ENCODE measurements around the gene CALML4.
"Not testable (repeated sequence)": the region's sequence is repeated elsewhere in the genome, so short reads cannot be mapped to it uniquely, and the experiment has no call there.

The CALML4 gene

DNA sequence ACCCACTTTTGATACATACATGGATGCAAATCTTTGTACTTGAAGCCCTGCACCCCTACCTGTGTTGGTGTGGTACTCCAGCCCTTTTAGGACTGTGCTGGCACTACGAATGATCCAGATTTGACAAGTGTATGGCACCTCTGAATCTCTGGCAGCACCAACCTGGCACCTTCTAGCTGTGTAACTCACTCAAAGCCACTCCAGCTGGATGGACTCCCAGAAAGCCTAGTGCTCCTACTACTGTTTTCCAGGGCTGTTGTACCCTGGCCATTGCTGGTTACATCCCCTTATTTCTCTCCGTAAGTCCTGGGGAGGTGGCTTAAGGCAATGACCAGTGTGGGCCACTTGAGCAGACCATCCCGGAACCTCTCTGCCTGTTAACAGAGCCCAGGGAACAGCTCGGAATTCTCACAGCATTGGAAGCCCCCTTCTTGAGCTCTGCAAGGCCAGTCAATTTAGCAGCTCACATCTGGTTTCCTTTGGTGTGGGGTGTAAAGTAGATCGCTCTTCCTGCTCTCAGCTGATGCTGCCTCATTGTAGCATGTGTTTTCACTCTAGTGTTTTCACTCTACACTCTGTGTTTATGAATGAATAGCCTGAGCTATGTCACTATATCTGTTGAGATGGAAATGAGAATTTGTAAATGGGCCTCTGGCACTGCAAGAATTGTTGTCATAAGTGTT is 12.2 kb downstream of the CALML4 start:
- peak in 10 of 56 donors; percentile 24 to 59 (median 34) for DNase-seq

DNA sequence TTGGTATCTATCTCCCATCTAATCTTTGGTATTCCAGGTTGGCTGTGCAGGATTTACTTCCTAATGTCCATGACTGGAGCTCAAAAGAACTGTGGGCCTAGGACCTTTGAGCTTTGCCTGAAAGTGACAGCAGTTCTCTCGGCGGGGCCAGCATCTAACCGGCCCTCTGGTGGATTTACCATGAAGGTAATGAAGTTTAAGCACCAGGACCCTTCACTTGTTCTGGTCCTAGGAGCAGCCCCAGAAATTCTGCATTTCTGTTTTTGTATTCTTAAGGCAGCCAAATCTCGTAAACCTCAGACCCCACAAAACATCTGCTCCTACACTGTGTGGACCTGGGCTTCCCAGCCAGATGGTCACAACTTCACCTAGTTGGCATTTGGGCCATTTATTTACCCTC is 13.0 kb downstream of the CALML4 start:
- DNase-seq = no peak

DNA sequence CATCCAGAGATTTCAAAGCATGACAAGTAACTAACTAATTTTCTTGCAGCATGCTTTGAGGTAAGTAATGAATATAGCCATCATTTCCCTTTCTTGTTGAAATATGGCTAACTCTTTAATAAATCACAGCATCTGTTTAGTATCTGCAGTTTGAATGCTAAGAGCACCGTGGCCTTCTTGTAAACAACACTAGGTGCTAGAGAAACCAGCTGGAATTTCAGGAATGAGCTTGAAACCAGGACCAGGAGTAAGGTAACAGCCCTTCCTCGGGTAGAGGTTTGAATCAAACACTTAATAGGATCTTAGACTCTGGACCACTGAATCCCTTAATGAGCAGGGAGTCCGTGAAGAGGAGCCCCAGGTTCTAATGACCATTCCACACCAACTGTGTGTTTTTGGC is 13.6 kb downstream of the CALML4 start:
- no peak for DNase-seq

DNA sequence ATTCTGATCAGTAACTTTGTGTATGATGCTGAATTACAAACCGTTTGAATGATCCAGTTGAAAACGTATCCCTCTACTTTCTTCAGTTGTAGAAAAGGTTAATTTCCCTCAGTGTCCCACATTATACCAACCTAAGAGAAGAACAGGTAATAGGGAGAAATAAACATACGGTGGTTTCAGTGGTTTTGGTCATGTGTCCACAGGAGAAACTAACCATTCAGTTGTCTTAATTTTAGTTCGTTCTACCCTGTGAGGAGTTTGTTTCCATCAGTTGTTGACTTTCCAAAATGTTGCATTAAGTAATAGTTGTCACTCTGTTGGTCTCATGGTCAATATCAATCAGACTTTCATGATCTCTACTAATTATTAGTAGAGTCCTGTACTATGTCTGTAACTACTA is 15.1 kb downstream of the CALML4 start:
- no peak for DNase-seq

DNA sequence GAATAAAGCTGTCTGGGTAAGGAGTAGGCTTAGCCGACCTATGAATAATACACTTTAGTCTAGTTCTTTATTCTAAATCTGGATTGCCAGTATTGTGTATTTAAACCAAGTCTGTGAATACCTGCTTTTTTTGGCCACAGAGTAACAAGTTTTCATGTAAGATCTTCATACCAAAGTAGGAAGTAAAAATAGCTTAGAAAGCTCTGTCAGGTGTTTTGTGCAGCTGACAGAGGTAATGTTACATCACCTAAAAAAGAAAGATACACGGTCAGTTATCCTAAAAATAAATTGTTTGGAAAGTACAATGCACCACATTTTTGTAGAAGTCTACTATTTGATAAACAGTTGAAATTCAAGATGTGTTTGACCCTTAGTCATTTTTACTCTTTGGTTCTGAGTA is 16.5 kb downstream of the CALML4 start:
- DNase-seq = no peak

DNA sequence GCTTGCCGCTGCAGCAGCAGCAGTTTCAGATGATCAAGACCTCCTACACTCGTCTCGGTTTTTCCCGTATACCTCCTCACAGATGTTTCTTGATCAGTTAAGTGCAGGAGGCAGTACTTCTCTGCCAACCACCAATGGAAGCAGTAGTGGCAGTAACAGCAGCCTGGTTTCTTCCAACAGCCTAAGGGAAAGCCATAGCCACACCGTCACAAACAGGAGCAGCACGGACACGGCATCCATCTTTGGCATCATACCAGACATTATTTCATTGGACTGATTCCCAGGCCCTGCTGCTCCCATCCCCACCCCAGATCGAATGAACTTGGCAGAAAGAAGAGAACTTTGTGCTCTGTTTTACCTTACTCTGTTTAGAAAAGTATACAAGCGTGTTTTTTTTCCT is 17.6 kb downstream of the CALML4 start:
- peak in 21 of 56 donors; percentile 18 to 73 (median 42) for DNase-seq

DNA sequence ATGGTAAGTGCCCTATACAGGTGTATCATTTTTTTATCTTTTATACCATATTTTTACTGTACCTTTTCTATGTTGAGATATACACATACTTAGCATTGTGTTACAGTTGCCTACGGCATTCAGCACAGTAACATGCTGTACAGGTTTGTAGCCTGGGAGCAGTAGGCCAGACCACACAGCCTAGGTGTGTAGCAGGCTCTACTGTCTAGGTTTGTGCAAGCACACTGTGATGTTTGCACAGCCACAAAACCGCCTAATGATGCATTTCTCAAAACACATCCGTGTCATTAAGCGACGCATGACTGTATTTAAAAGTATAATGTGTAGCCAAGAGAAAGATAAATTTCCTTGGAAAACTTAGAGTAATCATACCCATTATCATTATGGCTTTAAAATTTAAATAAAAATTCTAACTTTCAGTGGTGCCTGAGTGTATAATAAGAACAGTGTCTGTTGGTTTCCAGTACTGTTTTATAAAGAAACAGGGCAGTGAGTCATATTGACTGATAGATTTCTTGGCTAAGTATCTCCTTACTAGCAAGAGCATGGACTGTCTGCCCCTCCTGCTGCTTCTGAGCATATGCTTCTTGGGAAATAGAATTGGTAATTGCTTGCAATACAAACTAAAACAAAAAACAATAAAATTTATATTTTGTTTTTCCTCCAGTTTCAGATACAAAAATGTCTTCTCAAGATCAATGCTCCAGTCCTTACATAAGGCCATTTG is 18.3 kb downstream of the CALML4 start:
- DNase-seq = no peak

DNA sequence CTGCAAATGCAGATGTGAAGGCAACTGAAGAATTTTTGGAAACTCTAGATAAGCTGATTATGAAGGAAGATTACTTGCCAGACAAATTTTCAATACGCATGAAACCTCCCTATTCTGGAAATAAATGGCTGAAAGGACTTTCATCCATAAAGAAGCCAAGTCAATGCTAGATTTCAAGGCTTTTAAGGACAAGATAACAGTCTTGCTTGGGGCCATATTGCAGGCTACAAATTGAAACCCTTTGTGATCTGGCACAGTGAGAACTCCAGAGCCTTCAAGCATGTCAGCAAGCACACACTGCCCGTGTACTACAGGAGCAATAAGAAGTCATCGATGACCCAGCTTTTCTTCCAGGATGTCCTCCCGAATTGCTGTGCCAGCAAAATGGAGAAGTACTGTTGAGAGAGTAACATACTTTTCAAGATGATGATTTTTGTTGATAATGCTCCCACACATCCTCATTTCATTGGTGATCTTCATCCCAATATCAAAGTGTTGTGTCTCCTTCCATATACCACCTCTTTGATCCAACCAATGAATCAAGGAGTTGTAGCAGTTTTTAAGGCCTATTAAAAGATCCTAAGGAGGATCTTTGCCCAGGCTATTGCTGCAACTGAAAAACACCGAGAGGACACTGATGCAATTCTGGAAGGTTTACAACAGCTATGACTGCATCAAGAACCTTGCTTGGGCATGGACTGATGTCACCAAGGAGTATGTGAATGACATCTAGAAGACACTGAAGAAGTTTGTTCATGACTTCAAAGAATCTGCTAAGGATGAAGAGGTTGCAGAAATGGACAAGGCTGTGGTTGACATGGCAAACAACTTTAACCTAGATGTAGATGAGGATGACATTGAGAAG is 20.3 kb downstream of the CALML4 start:
- DNase-seq = no peak

DNA sequence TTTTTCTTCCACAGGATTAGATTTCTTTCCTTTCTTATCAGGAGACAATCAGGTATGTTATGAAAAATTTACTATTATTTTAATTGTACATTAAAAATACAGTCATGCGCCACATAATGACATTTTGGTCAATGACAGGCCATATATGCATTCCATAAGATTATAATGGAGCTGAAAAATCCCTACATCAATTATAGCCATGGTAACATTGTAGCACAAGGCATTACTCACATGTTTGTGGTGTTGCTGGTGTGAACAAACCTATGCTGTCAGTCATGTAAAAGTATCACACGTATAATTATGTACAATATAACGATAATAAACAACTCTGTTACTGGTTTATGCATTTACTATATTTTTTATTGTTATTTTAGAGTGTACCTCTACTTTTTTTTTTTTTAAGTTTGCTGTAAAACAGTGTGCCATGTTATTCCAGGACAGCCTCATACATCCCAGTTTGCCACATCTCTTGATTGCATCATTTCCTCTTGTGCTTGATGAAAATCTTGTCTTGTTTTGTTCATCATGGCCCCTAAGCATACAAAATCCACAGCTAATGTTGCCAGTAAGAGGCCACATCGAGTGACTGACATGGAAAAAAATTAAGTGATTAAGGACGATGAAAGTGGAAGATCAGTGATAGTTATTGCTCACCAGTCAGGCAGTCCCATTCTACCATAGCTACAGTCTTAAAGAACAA is 21.4 kb downstream of the CALML4 start:
- DNase-seq = no peak

DNA sequence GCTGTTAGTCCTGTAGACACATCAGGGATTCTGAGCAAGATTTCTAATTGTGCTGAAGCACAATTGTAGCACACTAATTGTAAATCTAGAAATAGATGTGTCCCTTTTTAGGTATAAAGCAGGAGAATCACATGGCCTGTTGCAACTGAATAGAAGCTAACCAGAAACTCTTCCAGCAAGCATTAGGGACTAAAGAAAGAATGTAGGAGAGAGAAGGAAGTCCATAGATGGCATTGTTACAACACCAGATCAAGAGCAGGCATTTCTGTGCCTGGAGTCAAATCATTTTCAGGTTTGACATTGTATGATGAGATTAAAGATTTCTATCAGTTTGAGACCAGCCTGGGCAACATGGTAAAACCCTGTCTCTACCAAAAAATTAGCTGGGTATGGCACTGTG is 27.4 kb downstream of the CALML4 start:
- no peak for DNase-seq

DNA sequence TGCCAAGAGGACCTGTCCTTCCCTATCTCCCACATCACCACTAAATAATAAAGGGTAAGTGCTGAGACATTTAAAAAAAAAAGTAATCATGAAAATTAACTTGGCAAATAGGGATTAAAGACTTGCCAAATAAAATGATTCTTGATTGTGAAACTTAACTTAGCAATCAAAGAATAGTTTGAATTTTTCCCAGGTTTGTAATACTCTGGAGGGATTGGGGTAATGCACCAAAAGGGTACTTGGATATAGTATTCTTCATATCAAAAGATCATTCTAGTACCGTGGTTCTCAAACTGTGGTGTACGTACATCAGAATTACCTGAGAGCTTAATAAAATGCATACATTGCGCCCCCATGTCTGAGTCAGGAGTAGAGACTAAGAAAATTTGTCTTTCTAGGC is 28.5 kb downstream of the CALML4 start:
- DNase-seq = no peak

DNA sequence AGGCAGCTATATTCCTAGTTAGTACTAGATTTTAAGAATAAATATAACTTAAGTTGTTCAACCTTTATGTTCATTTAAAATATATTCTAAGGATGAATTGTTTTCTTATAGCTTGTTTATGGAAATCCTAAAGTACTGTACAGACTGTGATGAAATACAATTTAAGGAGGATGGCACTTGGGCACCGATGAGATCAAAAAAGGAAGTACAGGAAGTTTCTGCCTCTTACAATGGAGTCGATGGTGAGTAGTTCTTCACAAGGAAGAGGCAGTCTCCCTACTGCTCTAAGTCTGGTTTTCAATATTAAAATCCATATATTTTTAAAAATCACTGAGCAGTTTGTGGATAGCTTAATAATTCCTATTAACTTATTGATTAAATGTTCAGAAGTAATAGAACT is 29.6 kb downstream of the CALML4 start:
- DNase-seq = no peak

DNA sequence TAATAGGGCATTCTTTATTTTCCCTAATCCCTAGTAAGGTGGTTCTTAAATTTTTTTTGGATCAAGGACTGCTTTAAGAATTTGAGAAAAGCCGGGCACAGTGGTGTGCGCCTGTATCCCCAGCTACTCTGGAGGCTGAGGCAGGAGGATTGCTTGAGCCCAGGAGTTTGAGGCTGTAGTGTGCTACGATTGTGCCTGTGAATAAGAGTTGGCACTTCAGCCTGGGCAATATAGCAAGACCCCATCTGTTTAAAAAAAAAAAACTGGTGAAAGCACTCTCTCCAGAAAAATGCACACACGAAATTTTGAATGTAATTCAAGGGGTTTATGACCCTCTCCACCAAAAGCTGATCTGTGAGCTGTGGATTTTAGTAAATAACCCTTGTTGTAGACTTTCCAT is 32.0 kb downstream of the CALML4 start:
- no peak for DNase-seq

DNA sequence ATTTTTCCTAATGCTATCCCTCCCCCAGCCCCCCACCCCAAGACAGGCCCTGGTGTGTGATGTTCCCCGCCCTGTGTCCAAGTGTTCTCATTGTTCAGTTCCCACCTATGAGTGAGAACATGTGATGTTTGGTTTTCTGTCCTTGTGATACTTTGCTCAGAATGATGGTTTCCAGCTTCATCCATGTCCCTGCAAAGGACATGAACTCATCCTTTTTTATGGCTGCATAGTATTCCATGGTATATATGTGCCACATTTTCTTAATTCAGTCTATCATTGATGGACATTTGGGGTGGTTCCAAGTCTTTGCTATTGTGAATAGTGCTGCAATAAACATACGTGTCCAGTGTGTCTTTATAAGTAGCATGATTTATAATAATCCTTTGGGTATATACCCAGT is 33.1 kb downstream of the CALML4 start:
- DNase-seq = not testable (repeated sequence)

DNA sequence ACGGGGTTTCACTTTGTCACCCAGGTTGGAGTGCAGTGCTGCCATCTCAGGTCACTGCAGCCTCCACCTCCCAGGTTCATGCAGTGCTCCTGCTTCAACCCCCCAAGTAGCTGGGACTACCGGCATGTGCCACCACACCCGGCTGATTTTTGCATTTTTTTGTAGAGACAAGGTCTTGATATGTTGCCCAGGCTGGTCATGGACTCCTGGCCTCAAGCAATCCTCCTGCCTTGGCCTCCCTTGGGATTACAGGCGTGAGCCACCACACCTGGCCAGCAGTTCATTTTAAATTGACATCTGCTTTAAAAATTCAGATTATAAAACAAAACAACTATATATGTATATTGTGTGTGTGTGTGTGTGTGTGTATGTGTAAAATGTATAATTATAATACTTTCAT is 38.3 kb downstream of the CALML4 start:
- DNase-seq = no peak

DNA sequence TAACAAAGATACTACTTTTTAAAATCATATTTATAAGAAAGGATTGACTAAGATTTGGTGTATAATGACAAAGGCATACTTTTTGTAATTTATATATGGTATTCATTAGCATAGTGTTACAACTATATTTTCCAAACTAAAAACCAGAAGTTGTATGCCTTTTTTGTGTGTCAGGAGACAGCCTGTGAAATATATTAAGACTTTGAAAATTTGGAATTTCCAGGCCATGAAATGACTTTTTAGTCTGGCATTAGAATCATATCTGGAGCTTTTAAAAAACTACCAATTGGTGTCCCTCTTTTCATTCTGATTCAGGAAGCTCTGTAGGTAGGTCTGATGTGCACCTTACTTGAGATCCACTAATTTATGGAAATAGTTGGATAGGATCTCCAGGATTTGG is 41.9 kb downstream of the CALML4 start:
- no peak for DNase-seq

DNA sequence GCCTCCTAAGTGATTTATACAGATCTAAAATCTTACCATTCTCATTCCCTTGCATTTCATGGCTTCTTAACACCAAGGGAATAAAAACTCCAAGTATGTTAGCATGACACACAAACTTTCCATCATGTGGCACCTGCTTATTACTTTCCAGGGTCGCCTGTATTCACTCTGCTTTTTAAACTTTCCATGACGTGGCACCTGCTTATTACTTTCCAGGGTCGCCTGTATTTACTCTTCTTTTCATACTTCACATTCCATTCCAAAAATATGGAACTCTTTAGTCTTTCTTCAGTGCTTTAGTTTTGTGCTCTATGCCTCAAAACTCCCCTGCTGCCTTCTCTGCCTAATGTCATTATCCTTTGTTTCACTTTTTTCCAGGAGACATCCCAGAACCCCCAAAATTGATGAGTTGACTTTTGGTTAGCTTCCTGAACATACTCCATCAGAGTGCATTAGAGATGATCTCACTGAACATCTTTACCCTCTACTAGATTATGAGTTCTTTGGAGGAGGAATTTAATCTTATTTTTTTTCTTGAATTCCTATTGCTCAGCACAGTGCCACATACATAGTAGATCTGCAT is 47.0 kb downstream of the CALML4 start:
- DNase-seq = no peak

DNA sequence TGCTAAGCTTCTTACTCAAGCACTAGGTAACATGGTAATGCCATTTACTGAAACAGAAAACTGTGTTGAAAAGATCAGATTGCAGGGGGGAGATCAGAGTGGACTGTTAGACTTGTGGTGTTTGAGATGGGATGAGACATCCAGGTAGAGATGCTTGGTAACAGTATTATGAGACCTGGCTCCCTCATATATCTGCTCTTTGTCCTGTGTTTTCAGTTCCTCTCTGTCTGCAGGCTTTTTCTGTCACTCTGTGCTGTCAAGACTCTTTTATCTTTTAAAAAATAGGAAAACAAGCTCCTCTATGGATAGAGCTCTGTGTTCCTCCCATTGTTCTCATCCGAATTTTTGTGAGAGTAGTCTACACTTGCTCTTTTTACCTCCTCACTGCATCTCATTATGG is 48.1 kb downstream of the CALML4 start:
- no peak for DNase-seq

DNA sequence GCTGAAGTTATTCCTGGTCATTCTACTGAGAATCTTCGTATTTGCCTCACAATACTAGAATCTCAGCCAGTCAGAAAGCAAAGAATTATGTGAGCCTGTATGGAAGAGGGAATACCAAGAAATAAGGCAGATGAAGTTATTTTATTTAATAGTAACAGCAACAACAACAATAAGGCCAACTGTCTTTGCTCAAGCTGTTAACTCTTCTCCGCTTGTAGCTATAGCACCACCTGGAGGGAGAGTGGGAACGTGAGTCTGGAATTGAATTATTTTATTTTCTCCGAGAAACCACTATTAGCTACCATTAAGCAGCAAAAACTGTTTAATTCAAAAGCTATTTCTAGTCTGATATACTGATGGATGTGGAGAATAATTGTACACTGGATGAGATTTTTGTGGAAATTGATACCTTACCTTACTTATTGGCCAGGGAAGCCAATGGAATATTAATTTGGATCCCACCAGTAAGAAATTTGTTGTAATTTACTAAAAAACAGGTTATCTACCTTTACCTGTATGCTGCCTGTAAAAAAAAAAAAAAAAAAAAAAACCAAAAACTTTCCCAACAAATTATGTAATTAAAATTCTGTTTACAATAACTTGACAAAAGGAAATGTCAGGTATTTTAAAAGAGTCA is 50.1 kb downstream of the CALML4 start:
- peak in 10 of 56 donors; percentile 0 to 54 (median 10) for DNase-seq

DNA sequence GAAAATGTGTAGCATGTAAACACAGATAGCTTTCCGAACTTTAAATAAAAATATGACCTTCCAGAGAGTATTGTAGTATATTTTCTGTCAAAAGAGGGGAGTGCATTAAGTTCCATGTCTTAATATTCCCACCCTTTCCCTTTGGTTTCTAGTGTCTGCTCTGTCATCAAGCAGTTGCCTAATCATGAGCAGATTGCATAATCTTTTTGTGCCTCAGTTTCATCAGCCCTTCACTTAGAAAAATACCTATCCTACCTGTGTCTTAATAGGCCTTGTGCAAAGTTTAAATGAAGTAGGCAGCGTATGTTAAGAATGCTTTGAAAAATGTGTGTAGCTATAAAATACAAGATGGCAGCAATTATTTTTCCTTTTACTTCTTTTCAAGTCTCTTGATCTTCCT is 52.8 kb downstream of the CALML4 start:
- DNase-seq = no peak

DNA sequence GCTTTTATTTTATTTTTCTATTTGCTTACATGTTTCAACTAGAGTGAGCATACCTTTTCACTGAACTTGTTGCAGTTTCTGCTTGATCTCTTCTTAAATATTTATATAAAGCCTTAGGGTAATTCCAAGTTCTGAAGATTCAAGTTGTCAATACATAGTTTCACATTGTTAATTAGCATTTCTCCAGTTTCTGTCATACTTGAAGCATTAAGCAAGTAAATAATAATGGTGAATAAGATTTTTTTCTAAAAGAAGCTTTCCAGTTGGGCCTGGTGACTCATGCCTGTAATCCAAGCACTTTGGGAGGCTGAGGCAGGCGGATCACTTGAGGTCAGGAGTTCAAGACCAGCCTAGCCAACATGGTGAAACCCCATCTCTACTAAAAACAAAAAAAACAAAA is 53.9 kb downstream of the CALML4 start:
- DNase-seq = no peak

Measured in amygdala (tissue), 56 donors.